Muscle of arm (tissue), 12 donors: ENCODE data around the gene CCDC13. TPM values are rescaled to one million over a fixed set of nuclear protein-coding genes. Genes with fewer than 3 reads are reported as not detected.

Experiments used
- DNase-seq: peaks from one replicate; pipeline ENCODE4 v3.0.0-alpha.2; 2013
- polyA plus RNA-seq, 12 donors: library from polyadenylated mRNA; unstranded; fragments of 120-200 nt; gene quantifications; one replicate each; pipeline ENCODE4 v1.2.1, GENCODE V29; 2013; ENCODE audit not compliant: insufficient read length in 12 of 12

Gene CCDC13
- polyA plus RNA-seq, 12 donors = 0.18 to 0.98 (median 0.33) TPM; not detected in 2

GRCh38 chr3:42799376-42799775 lies 26.3 kb upstream of the CCDC13 start:
- no peak for DNase-seq

DNA sequence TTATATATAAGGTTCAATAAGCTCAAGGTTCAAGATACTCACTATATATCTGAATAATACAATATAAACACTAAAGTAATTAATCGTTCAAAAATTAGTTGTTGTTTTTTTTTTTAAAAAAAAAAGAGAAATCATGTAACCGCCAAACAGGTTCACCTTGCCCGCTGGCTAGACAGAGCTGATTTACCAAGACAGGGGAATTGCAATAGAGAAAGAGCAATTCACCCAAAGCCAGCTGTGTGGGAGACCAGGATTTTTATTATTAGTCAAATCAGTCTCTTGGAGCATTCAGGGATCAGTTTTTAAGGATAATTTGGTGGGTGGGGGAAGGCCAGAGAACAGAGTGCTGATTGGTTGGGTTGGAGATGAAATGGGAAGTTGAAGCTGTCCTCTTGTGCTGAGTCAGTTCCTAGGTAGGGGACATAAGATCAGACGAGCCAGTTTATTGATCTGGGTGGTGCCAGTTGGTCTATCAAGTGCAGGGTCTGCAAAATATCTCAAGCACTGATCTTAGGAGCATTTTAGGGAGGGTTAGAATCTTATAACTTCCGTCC lies 23.4 kb upstream of the CCDC13 start:
- DNase-seq = no peak

DNA sequence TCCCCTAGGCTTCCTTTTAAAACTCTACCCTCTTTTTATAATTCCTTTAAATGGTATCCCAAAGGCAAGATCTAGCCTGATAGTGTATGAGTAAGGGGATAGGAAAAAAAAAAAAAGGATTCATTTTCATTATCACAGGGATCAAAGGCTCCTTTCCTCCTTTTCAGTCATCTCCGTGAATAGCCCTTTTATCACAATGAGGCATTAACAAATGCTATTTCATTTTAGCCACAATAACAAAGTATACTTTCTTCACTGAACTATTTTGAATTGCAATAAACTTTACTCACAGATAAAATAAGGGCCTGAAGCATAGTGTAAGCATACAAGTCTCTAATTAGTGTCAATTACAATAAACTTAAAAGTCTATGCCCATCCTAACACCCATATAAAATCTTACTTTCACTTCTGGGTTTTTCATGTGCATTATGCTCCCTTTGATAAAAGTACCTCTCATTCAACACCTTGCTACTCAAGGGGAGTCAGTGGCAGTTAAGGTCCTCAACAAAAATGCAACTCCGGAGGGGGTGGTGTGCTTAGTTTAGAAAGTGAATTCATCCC lies 22.6 kb upstream of the CCDC13 start:
- no peak for DNase-seq

GRCh38 chr3:42790714-42791229 lies 17.7 kb upstream of the CCDC13 start:
- no peak for DNase-seq

DNA sequence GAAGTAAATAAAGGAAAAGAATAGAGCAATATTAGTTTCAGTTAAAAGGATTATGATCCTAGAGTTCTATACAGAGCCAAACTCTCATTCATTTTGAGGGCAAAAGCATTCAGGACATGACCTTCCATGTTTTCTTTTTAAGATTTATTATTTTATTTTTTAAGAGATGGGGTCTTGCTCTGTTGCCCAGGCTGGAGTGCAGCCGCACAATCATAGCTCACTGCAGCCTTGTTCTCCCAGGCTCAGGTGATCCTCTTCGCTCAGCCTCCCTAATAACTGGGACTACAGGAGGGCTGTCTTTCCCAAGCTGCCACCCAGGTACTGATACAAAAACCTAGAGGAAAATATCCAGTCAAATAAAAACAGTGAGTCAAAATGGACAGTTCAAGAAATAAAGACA lies 13.6 kb upstream of the CCDC13 start:
- DNase-seq = no peak

GRCh38 chr3:42786212-42786611 lies 13.2 kb upstream of the CCDC13 start:
- DNase-seq = no peak

DNA sequence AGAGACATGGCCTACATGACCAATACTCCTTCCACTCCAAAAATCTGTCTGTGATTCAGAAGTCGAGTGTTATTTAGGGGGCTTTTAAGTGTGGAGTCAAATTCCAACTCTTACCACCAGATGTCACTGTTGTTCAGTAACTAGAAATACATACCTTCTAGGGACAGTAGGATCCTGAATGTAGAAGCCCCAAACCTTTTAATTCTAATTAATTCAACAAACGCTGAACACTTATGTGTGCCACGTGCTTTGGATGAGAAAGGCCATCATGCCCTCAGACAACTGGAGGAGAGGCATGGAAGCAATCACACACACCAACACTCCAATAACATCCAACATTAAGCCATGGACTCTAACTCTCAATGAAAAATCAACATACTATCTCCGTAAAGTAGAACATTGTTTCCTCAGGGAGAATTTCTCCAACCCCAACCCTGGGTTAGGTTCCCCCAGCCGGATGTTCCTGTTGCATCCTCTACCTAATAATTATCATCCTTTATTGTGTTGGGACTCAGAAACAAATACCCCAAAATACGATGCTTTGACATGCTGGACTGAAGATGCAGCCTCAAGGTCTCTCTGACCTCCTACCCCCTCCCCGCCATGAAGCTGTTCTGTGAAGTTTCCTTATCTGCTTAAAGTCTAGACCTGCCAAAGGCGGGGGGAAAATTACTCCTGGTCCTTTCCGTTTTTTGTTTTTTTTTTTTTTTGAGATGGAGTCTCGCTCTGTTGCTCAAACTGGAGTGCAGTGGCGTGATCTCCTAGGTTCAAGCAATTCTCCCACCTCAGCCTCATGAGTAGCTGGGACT lies 8.0 kb upstream of the CCDC13 start:
- DNase-seq = peak; percentile 76

- DNase-seq = no peak
Measured at GRCh38 chr3:42780398-42780797, 7.3 kb upstream of the CCDC13 start.

DNA sequence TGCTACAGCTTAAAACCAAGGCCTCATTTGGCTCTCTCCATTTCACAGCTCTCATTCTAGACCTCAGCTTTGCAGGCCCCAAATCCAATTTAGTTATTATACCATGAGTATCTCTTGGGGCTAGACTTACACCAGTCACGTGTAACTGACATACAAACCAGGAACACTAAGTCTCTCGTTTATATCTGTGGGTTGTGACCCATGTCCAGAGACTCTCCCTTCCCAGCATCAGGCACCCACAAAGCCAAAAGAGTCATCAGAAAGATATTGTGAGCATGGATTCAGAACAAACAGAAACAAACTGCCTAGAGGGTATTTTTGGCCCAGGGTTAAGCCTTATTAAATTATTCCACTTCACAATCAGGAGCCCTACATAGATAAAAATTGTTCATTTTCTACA lies 5.6 kb upstream of the CCDC13 start:
- no peak for DNase-seq

DNA sequence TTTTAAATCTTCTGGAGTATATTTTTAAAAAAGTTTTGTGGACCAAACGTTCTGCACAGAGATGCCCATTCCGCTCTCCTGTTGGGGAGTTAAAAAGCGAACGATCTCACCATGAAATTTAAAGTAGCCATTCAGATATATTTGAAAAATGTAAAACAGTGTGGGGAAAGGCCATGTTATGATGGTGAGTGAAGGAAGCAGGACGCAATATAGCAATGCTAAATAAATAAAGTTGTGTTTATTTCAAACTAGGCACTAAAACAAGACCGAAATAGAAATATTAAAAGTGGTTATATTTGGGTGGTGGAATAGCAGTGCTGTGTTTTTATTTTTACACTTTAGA lies 327 bp upstream of the CCDC13 start:
- no peak for DNase-seq

DNA sequence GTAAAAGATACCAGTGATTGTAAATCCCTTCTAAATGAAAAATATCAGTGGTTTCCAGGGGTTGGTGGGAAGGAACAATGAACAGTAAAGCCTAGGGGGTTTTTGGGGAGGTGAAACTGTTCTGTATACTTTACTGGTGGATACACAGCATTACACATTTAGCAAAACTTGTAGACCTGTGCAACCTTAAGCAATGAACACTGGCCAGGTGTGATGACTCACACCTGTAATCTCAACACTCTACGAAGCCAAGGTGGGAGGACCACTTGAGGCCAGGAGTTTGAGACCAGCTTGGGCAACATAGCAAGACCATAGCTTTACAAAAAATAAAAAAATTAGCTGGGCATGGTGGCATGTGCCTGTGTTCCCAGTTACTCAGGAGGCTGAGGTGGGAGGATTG lies 1.8 kb downstream of the CCDC13 start:
- DNase-seq = no peak

DNA sequence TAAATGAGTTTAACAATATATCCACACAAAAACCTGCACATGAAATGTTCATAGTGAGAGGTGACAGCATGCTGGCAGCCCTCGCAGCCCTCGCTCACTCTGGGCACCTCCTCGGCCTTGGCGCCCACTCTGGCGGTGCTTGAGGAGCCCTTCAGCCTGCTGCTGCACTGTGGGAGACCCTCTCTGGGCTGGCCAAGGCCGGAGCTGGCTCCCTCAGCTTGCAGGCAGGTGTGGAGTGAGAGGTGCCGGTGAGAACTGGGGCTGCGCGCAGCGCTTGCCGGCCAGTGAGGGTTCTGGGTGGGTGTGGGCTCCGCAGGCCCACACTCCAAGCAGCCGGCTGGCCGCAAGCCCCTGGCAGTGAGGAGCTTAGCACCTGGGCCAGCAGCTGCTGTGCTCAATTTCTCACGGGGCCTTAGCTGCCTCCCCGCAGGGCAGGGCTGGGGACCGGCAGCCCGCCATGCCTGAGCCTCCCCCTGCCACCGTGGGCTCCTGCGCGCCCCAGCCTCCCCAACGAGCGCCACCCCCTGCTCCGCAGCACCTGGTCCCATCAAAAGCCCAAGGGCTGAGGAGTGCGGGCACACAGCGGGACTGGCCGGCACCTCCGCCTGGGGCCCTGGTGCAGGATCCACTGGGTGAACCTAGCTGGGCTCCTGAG lies 3.4 kb downstream of the CCDC13 start:
- DNase-seq = no peak

DNA sequence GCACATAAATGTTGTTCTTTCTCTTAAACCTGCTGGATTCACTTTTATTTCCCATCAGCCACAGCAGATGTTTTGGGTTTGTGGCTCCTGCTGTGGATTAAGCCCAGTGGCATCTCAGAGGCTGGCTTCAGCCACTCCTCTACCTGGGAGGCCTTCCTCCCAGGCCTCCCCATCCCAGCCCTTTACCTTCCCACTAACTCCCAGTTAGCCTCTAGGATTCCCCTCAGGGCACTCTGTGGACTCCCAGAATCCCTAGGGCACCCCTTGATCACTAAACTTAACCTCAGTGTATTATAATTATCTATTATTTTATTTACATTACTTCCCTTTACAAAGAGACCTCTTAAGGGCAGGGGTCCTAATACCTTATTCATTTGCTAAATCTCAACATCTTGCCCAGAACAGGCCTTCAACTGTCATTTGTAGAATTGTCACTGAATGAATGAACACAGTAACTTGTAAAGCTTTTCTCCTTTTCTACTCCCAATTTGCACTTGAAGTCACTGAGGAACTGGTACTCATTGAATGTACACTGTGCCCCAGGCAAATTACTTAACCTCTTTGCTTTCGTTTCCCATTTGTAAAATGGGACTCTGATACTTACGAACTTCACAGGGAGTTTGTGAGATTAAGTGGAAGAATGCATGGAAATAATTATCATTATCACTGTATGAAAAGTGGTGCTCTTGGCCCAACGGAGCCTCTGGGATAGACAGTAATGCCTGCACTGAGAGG lies 8.3 kb downstream of the CCDC13 start:
- DNase-seq = no peak

DNA sequence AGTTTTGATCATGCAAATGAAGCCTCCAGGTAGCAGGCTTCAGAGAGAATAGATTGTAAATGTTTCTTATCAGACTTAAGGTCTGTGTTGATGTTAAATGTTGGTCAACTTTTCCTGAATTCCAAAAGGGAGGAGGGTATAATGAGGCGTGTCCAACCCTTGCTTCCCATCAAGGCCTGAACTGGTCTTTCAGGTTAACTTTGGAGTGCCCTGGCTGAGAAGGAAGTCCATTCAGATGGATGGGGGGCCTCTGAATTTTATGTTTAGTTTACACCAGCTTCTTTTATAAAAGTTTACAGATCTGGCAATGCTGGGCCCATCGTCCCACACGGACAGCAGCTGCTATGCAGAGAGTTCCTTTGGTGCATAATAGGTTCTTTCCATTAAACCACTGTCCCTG lies 8.9 kb downstream of the CCDC13 start:
- no peak for DNase-seq

DNA sequence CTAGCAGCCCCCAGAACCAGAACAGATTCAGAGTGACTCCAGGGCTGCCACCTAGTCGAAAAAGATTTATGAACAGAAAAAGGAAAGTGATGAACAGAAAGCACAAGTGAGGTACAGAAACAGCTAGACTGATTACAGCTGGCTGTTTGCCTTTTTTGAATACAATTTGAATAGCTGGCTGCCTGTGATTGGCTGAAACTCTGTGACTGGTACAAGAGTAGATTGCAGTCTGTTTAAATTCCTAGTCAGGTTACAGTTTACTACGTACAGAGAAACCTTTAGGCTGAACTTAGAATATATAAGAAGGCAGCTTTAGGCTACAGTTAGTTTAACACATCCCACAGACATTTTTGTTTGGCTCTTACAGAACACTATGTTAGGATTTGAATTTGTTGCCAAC lies 10.0 kb downstream of the CCDC13 start:
- no peak for DNase-seq

DNA sequence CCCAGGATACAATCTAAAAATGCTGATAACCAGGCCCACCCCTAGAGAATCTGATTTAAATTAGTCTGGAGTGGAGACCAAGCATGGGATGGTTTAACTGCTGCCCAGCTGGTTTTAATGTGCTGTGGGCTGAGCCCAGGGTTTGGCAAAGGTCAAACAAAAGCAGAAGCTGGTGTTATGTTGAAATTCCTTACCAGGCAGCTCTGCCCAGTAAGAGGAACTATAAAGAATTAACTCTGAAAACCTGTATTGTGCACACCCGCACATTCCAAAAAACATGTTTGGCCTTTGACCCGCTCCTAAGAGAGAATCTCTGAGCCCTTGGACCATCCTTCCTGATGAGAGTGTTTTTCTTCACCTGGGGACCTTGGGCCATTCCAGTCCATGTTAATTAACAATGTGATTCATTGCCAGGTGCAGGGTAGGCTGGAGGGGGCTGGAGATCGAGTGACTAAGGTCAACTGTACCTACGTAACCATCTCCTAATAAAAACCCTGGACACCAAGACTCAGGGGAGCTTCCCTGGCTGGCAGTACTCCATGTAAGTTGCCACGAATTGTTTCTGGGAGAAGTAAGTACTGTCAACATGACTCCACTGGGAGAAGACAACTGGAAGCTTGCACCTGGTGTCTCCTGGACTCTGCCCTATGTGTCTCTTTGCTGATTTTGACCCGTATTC lies 10.9 kb downstream of the CCDC13 start:
- DNase-seq = no peak

DNA sequence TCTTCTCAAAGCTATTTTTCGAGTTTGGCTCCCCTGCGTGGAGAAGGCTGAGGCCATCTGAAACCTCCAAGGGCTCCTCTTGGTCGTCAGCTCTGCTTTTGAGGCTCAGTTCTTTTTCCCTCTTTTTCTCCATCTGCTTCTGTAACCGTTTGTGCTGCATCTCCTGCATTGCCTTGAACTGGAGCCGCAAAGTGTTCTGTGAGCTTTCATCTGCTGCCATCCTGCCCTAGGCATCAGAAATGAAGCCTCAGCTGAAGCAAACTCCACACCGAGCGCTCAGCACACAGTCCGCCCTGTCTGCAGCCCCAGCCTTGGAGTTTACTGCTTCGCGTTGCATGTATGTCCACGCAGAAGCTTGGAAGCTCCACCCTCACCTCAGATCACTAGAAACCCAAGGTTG lies 14.9 kb downstream of the CCDC13 start:
- DNase-seq = no peak

DNA sequence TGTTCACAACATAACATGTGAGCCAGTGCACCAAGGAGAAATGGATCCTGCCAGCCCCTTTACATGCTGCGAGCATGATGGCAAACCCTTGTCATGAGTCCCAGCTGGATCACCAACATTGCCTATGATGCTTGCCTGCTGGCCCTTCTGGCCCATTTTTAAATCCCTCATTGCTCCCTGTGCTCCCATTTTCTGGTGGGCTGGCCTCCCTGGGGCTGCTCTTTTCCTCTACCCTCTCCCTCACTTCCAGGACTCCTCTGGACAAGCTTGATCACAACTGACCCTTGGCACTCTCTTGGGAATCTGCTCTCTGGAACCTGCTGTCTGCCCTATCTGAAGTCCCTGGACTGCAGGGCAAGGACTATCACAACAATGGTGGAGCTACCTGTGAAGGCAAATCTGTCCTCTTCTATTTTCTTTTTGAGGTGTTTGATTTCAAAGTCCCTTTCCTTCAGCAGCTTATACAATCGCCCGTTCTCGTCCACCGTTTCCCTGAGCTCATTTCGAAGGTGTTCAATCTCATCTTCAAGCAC lies 16.3 kb downstream of the CCDC13 start:
- no peak for DNase-seq

GRCh38 chr3:42755681-42756578 lies 17.1 kb downstream of the CCDC13 start:
- no peak for DNase-seq

DNA sequence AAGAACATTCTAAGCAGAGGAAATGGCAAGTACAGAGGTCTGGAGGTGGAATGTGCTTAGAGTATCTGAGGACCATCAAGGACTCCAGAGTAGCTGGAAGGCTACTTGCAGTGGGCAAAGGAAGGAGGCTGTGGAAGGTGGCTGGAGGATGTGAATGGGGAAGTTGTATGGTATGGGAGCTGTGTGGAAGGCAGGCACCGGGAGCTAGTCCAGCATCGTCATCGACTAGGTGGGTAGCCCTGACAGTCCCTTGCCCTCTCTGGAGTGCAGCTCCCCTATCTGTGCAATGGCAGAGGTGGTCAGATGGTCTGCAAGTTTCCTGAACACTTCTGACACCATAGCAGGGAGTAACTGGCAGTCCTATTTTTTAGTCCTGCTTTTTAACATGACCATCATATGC lies 19.3 kb downstream of the CCDC13 start:
- DNase-seq = no peak
